Cardiac muscle cell (in vitro differentiated cells and primary cell): ENCODE measurements around the gene NDUFA8. TPM values are rescaled to one million over a fixed set of nuclear protein-coding genes. Genes with fewer than 3 reads are reported as not detected.
"Not testable (repeated sequence)": the region's sequence is repeated elsewhere in the genome, so short reads cannot be mapped to it uniquely, and the experiment has no call there.

Source experiments
- DNase-seq, 2 donors: peaks; one replicate each; pipeline versions ENCODE4 v3.0.0 to v3.0.0-alpha.2; 2010 to 2017; ENCODE audit warnings: low read depth in 1 of 2, low spot score in 1 of 2
- H3K27ac ChIP-seq: fragments of 200-600 bp; sonication (generic); 2 replicates; pipeline ENCODE4 v1.5.1; 2016
- H3K27me3 ChIP-seq: fragments of 200-600 bp; sonication (generic); 2 replicates; pipeline ENCODE4 v1.6.0; 2016; ENCODE audit warnings: control low read depth
- H3K36me3 ChIP-seq: fragments of 200-600 bp; sonication (generic); 2 replicates; pipeline ENCODE4 v1.5.1; 2016; ENCODE audit warnings: control low read depth
- H3K4me1 ChIP-seq: fragments of 200-600 bp; sonication (generic); 2 replicates; pipeline ENCODE4 v1.8.1; 2017; ENCODE audit warnings: low read depth, mild to moderate bottlenecking, mixed run types
- H3K4me3 ChIP-seq: fragments of 200-600 bp; sonication (generic); 2 replicates; pipeline ENCODE4 v1.5.1; 2016; ENCODE audit warnings: mild to moderate bottlenecking
- H3K9me3 ChIP-seq: fragments of 200-600 bp; sonication (generic); 2 replicates; pipeline ENCODE4 v1.5.1; 2017; ENCODE audit warnings: low read depth, mild to moderate bottlenecking, control low read depth
- CTCF ChIP-seq: IDR thresholded peaks from 2 replicates; pipeline ENCODE4 v1.5.1; 2012; ENCODE audit warnings: low read depth, mild to moderate bottlenecking, low read length
- polyA plus RNA-seq: library from polyadenylated mRNA; unstranded; fragments of >200 nt; fragmentation: Nextera tagmentation; extraction: Ambion mirVana; gene quantifications from 2 replicates; pipeline ENCODE4 v1.2.1, GENCODE V29; 2016
- total RNA-seq: library from RNA; depleted of rRNA; stranded (reverse); fragments of >200 nt; gene quantifications from 2 replicates; pipeline ENCODE4 v1.2.3, GENCODE V29; 2016

NDUFA8 gene
- total and polyA plus RNA-seq, 2 experiments from 2014 or later, result 86.9 to 336 TPM

GRCh38 chr9:122121391-122121790, 38.2 kb downstream of the NDUFA8 start:
- Histone ChIP-seq H3K27ac (no peak overlapping the region), H3K4me3 (no peak overlapping the region), H3K4me1 (no peaks in the 10 kb centered on the region), H3K36me3 (no peaks in the 10 kb centered on the region), H3K9me3 (no peaks in the 10 kb centered on the region), H3K27me3 (peaks cover 11% of the 10 kb centered on the region)
- no peak for TF ChIP-seq CTCF
- DNase-seq, result no peak

DNA sequence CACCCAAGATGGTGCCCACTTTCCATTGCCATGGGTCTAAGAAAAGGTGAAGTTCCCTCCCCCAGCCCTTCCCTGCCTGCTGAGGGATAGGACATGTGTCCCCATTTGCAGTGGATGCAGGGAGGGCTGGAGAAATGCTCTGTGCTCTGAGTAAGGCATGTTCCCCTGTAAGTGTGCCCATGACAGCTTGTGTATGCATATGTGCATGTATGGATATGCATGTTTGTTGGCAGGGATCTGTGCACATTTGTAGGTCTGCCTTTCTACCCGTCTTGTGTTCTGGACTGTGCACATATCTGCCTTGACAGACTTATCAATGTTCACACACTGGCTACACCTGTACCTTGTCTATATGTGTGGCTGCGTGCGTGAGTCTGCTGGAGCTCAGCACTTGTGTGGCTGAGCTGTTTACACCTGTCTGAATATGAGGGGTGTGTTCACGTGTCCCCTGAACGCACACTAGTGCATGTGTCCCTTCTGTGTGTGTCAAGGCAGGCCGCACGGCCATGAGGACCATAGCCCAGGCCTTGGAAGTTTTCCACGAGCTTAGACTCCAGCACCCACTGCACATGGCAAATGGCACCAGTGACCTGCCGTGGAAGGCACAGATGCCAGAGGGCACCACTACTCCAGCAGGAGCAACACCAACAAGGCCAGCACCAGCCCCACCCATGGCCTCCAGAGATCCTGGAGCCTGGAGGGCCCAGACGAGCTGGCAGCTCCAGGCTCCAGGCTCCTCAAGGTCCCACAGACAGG, 39.1 kb downstream of the NDUFA8 start:
- H3K27ac ChIP-seq, result no peak overlapping the region
- no peaks in the 10 kb centered on the region for H3K4me1 ChIP-seq
- no peak for TF ChIP-seq CTCF

DNA sequence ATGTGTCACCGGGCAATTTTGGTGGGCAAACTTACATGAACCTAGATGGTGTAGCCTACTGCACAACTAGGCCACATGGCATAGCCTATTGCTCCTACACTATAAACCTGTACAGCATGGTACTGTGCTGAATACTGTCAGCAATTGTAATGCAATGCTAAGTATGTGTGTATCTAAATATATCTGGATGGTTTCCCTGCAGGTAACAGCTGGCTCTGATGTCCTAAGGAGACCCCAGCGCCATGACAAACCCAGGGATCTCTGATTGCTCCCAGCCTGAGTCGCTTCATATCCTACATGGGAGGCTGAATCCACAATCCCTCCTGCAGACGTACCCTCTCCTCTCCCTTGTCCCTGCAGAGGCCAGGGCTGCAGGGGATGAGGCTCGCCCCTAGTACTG, 39.9 kb downstream of the NDUFA8 start:
- H3K36me3 ChIP-seq, result no peaks in the 10 kb centered on the region
- no peak overlapping the region for H3K27ac ChIP-seq
- no peaks in the 10 kb centered on the region for H3K9me3 ChIP-seq
- no peak overlapping the region for H3K4me3 ChIP-seq
- DNase-seq, result no peak
- no peaks in the 10 kb centered on the region for H3K27me3 ChIP-seq
- H3K4me1 ChIP-seq, result no peaks in the 10 kb centered on the region
- no peak for TF ChIP-seq CTCF

More for the DNA sequence above, 39.1 kb downstream of the NDUFA8 start:
- no peak overlapping the region for H3K4me3 ChIP-seq
- H3K9me3 ChIP-seq, result no peaks in the 10 kb centered on the region
- H3K27me3 ChIP-seq, result peaks cover 2% of the 10 kb centered on the region
- no peaks in the 10 kb centered on the region for H3K36me3 ChIP-seq
- DNase-seq, result no peak

- Histone ChIP-seq H3K27me3 (no peaks in the 10 kb centered on the region), H3K27ac (no peak overlapping the region), H3K4me1 (no peaks in the 10 kb centered on the region), H3K9me3 (no peaks in the 10 kb centered on the region), H3K36me3 (no peaks in the 10 kb centered on the region), H3K4me3 (no peak overlapping the region)
- no peak for TF ChIP-seq CTCF
- DNase-seq, result no peak
Measured at GRCh38 chr9:122119166-122119521, 40.4 kb downstream of the NDUFA8 start.

GRCh38 chr9:122118343-122119165, 41.0 kb downstream of the NDUFA8 start:
- H3K27me3 ChIP-seq, result no peaks in the 10 kb centered on the region
- DNase-seq, result no peak
- no peak for TF ChIP-seq CTCF
- no peaks in the 10 kb centered on the region for H3K4me1 ChIP-seq
- H3K9me3 ChIP-seq, result no peaks in the 10 kb centered on the region
- no peaks in the 10 kb centered on the region for H3K36me3 ChIP-seq
- H3K27ac ChIP-seq, result no peak overlapping the region
- no peak overlapping the region for H3K4me3 ChIP-seq

DNA sequence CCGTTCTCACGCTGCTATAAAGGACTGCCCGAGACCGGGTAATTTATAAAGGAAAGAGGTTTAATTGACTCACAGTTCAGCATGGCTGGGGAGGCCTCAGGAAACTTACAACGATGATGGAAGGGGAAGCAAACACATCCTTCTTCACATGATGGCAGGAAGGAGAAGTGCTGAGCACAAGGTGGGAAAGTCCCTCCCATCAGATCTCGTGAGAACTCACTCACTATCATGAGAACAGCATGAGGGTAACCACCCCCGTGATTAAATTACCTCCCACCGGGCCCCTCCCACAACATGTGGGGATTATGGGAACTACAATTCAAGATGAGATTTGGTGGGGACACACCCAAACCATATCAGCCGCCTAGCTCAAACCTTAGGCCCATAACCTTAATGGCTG, 42.3 kb downstream of the NDUFA8 start:
- H3K4me1 ChIP-seq, H3K4me3 ChIP-seq, H3K27ac ChIP-seq, H3K9me3 ChIP-seq, DNase-seq, H3K36me3 ChIP-seq, H3K27me3 ChIP-seq: not testable (repeated sequence)
